GM21619 (cell line): ENCODE measurements around the gene CCDC70.
A peak's percentile ranks its signal among the peaks of the same experiment; 100 is the strongest.

Experiments
- ATAC-seq: cut with Tn5 transposase; IDR thresholded peaks from one replicate; pipeline ENCODE4 v1.9.1; 2021; ENCODE audit not compliant: unreplicated experiment

Gene CCDC70

GRCh38 chr13:51828730-51829567 is 32.8 kb upstream of the CCDC70 start:
- ATAC-seq = no peak

DNA sequence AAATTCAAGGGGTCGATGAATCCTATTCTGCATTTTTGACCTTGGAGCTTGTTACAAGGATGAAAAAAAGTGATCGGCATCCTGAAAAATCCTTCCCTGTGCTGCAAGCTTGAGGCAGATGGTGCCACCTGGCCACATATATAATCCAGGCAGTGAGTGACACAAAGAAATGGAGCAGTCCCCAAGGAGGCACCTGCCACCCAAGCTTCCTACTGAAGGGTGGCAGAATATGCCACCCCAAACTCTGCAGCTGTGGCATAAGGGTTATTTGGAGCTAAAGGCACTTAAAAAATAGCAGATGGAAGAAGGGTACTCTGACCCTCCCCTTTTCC is 32.2 kb upstream of the CCDC70 start:
- ATAC-seq = no peak

- no peak for ATAC-seq
These were observed 30.2 kb upstream of the CCDC70 start for GRCh38 chr13:51831519-51831918.

- peak; percentile 73 for ATAC-seq
These were observed 29.2 kb upstream of the CCDC70 start for GRCh38 chr13:51832471-51833152.

- no peak for ATAC-seq
These were observed 27.8 kb upstream of the CCDC70 start for GRCh38 chr13:51833980-51834379.

- no peak for ATAC-seq
These were observed 27.1 kb upstream of the CCDC70 start for GRCh38 chr13:51834581-51835171.

DNA sequence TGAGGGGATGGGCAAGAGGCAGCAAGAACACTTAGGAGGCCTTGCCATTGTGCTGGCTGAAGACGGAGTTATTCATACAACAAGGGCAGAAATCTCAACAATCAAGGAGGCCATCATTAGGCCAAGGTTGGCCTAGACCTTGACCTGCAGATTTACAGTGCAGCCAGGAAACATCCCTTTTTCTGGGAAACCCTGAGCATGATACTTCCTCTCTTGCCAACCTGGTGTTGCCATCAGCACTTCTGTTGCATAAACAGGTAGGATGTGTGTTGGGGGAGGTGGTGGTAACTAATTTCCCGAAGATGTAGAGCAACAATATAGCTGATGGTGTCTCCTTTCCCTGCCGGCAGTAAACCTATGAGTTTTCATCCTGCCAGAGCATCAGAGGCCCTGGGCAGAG is 24.8 kb upstream of the CCDC70 start:
- no peak for ATAC-seq

- no peak for ATAC-seq
These were observed 23.4 kb upstream of the CCDC70 start for GRCh38 chr13:51838240-51838846.

DNA sequence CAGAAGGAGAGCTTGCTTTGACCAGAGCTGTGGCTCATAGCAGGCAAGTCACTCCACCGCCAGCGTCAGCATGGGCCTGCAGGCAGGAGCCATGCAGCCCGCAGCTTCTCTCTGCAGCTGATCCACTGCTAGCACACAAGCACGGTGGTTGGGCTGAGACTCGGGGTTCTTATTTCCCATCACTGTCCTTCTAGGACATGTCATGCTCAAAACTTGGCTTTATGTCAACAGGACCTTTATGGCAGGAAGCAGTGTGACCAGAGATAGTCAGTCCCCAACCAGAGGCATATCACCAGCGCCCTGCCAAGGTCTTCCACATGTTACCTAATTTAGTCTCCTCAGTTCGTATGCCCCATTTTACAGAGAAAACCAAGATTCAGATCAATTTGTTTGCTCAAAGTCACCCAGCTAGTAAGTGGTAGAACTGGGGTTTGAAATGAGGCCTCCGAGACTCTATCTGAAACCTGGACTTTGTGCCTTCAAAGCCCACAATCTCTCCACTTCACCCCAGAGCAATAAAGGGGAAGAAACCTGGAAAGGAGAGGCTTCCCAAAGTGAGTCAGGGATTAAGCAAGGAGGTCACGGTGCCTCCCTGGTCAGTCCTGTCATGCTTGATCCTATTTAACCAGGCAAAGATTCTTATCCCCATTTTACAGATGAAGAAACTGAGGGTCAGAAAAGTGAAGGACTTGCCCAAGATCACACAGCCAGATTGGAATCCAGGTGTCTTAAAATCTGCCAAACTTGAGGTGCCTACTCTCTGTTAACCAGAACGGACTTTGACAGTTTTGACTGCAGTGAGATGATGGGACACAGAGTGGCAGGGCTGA is 21.8 kb upstream of the CCDC70 start:
- no peak for ATAC-seq

- ATAC-seq = no peak
These were observed 20.9 kb upstream of the CCDC70 start for GRCh38 chr13:51840917-51841316.

DNA sequence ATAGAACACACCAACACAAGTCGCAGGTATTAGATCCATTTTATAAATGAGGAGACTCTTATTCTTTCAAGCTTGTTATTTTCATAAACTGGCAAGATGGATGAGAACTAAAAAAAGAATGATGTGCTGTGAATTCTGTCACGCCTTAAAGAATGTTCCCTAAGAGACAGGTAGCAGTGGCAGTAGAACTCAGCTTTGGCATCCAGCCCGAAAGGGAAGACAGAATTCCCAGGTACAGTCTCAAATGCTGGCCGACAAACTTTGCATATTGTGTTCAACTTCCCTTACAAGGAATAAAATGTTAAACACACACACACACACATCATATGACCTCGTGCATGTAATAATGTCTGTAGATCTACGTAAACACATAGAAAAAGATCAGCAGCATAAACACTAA is 20.0 kb upstream of the CCDC70 start:
- no peak for ATAC-seq

- ATAC-seq = no peak
These were observed 18.2 kb upstream of the CCDC70 start for GRCh38 chr13:51843529-51843928.

- peak; percentile 51 for ATAC-seq
These were observed 16.8 kb upstream of the CCDC70 start, which contains the start of gene TMEM272 for GRCh38 chr13:51844862-51845573. Gene TMEM272 (minus strand): TSS chr13:51845177. CDS start chr13:51838530, 6,647 bp downstream.

DNA sequence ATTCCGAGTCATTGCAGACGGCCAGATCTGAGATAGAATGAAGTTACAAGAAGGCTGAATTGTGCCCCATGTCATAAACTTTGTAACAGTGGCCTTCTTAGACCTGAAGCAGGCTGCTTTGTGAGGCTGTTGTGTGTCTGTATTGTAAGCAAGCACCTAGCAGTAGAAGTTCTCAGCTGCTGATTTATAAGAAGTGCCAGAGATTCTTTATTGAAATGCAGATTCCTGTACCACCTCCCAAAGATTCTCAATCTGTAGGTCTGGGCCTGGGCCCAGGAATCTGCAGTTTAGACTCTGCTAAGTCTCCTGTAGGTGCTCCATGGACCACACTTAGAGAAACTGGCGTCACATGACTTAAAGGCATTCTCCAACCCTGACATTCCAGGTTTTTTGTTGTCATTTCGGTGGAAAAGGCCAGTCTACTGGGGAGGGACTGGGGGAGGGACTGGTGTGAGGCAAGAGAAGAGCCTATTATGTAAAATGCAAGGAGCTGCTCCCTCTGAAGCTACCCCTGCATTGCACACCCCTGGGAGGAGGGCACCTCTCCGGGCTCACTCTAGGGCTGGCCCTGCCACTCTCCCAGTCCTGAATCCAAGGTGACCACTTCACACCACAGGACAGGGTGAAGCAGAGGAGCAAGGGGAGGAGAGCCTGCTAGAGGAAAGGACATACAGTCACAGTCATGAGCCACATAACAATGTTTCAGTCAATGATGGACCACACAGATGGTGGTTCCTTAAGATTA is 16.0 kb upstream of the CCDC70 start:
- no peak for ATAC-seq

GRCh38 chr13:51846756-51847155 is 15.0 kb upstream of the CCDC70 start:
- no peak for ATAC-seq

- no peak for ATAC-seq
These were observed 13.1 kb upstream of the CCDC70 start for GRCh38 chr13:51848674-51849073.

DNA sequence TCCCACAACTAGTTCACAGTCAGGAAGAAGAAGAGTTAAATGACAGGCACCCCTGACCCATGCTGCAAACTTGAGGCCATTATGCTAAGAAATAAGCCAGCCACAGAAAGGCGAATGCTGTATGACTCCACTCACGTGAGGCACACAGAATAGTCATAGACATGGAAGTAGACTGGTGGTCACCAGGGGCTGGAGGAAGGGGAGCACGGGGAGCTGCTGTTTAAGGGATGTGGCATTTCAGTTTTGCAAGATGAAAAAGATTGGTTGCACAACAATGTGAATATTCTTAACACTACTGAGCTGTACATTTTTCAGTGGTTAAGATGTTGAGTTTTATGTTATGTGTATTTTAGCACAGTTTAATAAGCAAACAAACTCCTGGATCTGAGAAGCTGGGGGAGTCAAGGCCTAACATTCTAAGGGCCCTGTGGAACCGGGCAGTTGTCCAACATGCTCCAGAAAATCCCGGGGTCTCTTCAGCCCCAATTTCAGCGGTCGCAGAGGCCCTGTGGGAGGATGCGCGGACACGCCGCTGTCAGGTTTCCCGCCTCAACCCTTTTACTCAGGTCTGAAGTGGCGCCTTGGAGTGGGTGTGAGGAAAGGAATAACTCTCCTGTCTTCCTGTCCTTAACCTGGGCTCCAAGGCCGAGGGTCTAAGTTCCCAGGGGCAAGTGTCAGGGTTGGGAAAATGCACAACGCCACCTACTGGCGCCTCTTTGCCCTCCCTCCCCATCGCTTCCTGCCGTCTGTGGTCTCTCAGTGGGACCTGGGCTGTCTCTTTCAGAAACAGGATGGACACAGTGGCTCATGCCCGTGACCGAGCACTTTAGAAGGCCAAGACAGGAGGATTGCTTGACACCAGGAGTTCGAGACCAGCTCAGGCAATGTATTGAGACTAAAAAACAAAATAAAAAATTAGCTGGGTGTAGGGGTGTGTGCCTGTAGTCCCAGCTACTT is 12.3 kb upstream of the CCDC70 start:
- ATAC-seq = no peak

- no peak for ATAC-seq
These were observed 5.6 kb upstream of the CCDC70 start for GRCh38 chr13:51856027-51856736.
